Caco-2 (cell line): Measurements from ENCODE around the gene ETFA. TPM values are rescaled to one million over a fixed set of nuclear protein-coding genes. Genes with fewer than 3 reads are reported as not detected.
"Not testable (repeated sequence)": the region's sequence is repeated elsewhere in the genome, so short reads cannot be mapped to it uniquely, and the experiment has no call there.

Experiments
- BruUV-seq: library from RNA; stranded (reverse); fragments of 400-500 nt; replicated peaks from 2 replicates; lab custom pipeline; 2021; lab: Mats Ljungman, UMichigan
- CTCF ChIA-PET: fragments of 300-600 bp; sonication (Branson Sonifier 250); formaldehyde crosslinking; loops from one replicate; lab custom pipeline; 2022; ENCODE audit warnings: antibody characterized with exemption; lab: Charles Lee
- POLR2A ChIA-PET: fragments of 300-600 bp; sonication (Branson Sonifier 250); formaldehyde crosslinking; loops from one replicate; lab custom pipeline; 2022; ENCODE audit warnings: antibody characterized with exemption; lab: Charles Lee
- DNase-seq, 2 experiments: peaks; one replicate each; pipeline versions ENCODE4 v3.0.0 to v3.0.0-alpha.2; 2020 to 2022
- H3K27me3 ChIP-seq: replicated peaks from 2 replicates; pipeline ENCODE4 v1.6.0; 2011; ENCODE audit warnings: low read length; ENCODE audit not compliant: control insufficient read depth, insufficient read depth
- H3K36me3 ChIP-seq: 2 replicates; pipeline ENCODE4 v1.5.1; 2011; ENCODE audit warnings: low read length; ENCODE audit not compliant: control insufficient read depth, insufficient read depth
- H3K4me1 ChIP-seq: fragments of 250-450 bp; sonication (Bioruptor Pico); 2 replicates; pipeline ENCODE4 v1.5.1; 2020; ENCODE audit warnings: mild to moderate bottlenecking
- H3K4me3 ChIP-seq: 2 replicates; pipeline ENCODE4 v1.5.1; 2011; ENCODE audit warnings: low read depth, mild to moderate bottlenecking, control low read depth, low read length
- H3K9me3 ChIP-seq: fragments of 250-450 bp; sonication (Bioruptor Pico); 2 replicates; pipeline ENCODE4 v1.5.1; 2020; ENCODE audit warnings: mild to moderate bottlenecking, moderate library complexity
- H3K27ac Mint-ChIP-seq: one replicate; pipeline ENCODE4 v1.8.0; 2022; ENCODE audit warnings: mixed read lengths; ENCODE audit not compliant: unreplicated experiment
- H3K27me3 Mint-ChIP-seq: one replicate; pipeline ENCODE4 v1.8.0; 2022; ENCODE audit warnings: mixed read lengths; ENCODE audit not compliant: insufficient read depth, unreplicated experiment
- H3K36me3 Mint-ChIP-seq: one replicate; pipeline ENCODE4 v1.8.0; 2022; ENCODE audit warnings: mild to moderate bottlenecking, mixed read lengths; ENCODE audit not compliant: insufficient read depth, unreplicated experiment
- H3K4me1 Mint-ChIP-seq: one replicate; pipeline ENCODE4 v1.8.0; 2022; ENCODE audit warnings: low read depth, mixed read lengths; ENCODE audit not compliant: unreplicated experiment
- H3K4me3 Mint-ChIP-seq: one replicate; pipeline ENCODE4 v1.8.0; 2022; ENCODE audit warnings: mild to moderate bottlenecking, moderate library complexity, mixed read lengths; ENCODE audit not compliant: unreplicated experiment
- H3K9me3 Mint-ChIP-seq: one replicate; pipeline ENCODE4 v1.8.0; 2022; ENCODE audit warnings: mixed read lengths; ENCODE audit not compliant: unreplicated experiment
- CTCF ChIP-seq, 2 experiments: fragments of 200-600 bp in 1 of 2; IDR thresholded peaks; 1 replicate in 1 of 2; 2 replicates in 1 of 2; pipeline versions ENCODE4 v1.5.1 to v1.8.0; 2011 to 2022; ENCODE audit warnings: antibody characterized with exemption in 1 of 2, control low read depth in 1 of 2, inconsistent platforms in 1 of 2, low read depth in 1 of 2, low read length in 1 of 2, mild to moderate bottlenecking in 1 of 2, moderate library complexity in 1 of 2; ENCODE audit not compliant: insufficient read depth in 1 of 2, severe bottlenecking in 1 of 2, unreplicated experiment in 1 of 2
- intact Hi-C: fragments of 100-400 bp; cut with micrococcal nuclease; formaldehyde crosslinking; loops from one replicate; pipeline ENCODE4 v1.10.0; 2022; ENCODE audit not compliant: unreplicated experiment
- total RNA-seq: library from RNA; stranded (reverse); gene quantifications from 2 replicates; pipeline ENCODE4 v1.2.3, GENCODE V29; 2022

Gene ETFA
- total RNA-seq, 1 experiment from 2014 or later, result 260 TPM

GRCh38 chr15:76270876-76271275 lies 40.4 kb downstream of the ETFA start:
- H3K4me3 Mint-ChIP-seq, result no peak overlapping the region
- H3K4me1 Mint-ChIP-seq, result no peaks in the 10 kb centered on the region
- H3K9me3 ChIP-seq, result peaks cover 8% of the 10 kb centered on the region; the same call in 1 of the 2 replicates
- H3K4me1 ChIP-seq, result no peaks in the 10 kb centered on the region
- CTCF ChIA-PET, result interaction anchor here (0.7 kb wide), 1 partner anchor 85 kb away, joined by 7 read pairs; no protein-coding TSS in a partner anchor
- H3K27ac Mint-ChIP-seq, result no peak overlapping the region
- peaks cover 58% of the 10 kb centered on the region for H3K36me3 Mint-ChIP-seq
- H3K27me3 ChIP-seq, result no peaks in the 10 kb centered on the region
- peaks cover 2% of the 10 kb centered on the region; the same call in 1 of the 2 replicates for H3K36me3 ChIP-seq
- DNase-seq, result no peak
- POLR2A ChIA-PET, result no interaction called here
- no peak overlapping the region for H3K4me3 ChIP-seq
- BruUV-seq, result no TSS peak
- peaks cover 14% of the 10 kb centered on the region for H3K9me3 Mint-ChIP-seq
- no peak for TF ChIP-seq CTCF (IDR thresholded peaks at IDR 0.05; ENCODE audit: insufficient read depth in 1 of 2, low read depth in 1 of 2, low read length in 1 of 2, severe bottlenecking in 1 of 2, unreplicated experiment in 1 of 2)
- no peaks in the 10 kb centered on the region for H3K27me3 Mint-ChIP-seq
- intact Hi-C loops, result no loop called here

- H3K27ac Mint-ChIP-seq, result no peak overlapping the region
- Histone ChIP-seq H3K4me3 (no peak overlapping the region), H3K9me3 (peaks cover 22% of the 10 kb centered on the region; the same call in 1 of the 2 replicates), H3K36me3 (peaks cover 2% of the 10 kb centered on the region; the same call in 1 of the 2 replicates), H3K27me3 (no peaks in the 10 kb centered on the region), H3K4me1 (no peaks in the 10 kb centered on the region)
- H3K4me1 Mint-ChIP-seq, result no peaks in the 10 kb centered on the region
- no peak for DNase-seq
- H3K9me3 Mint-ChIP-seq, result peaks cover 37% of the 10 kb centered on the region
- ChIA-PET CTCF (no interaction called here), POLR2A (no interaction called here)
- no peak overlapping the region for H3K4me3 Mint-ChIP-seq
- no TSS peak for BruUV-seq
- intact Hi-C loops, result no loop called here
- H3K36me3 Mint-ChIP-seq, result peaks cover 81% of the 10 kb centered on the region
- H3K27me3 Mint-ChIP-seq, result no peaks in the 10 kb centered on the region
- no peak for TF ChIP-seq CTCF (IDR thresholded peaks at IDR 0.05; ENCODE audit: insufficient read depth in 1 of 2, low read depth in 1 of 2, low read length in 1 of 2, severe bottlenecking in 1 of 2, unreplicated experiment in 1 of 2)
Measured at GRCh38 chr15:76267077-76267476, 44.2 kb downstream of the ETFA start.

DNA sequence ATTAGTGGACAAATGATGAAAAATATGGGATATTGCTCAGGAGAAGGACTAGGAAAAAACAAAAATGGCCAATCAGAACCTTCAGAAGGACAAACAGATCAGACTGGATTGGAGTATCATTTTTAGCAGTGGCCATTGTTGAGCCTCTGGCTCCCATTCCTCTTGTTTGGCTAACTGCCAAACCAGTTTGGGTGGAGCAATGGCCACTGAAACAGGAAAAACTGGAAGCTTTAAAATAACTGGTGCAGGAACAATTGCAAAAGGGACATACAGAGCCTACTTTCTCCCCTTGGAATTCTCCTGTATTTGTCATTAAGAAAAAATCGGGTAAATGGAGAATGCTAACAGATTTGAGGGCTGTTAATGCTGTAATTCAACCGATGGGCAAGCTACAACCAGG lies 45.5 kb downstream of the ETFA start:
- POLR2A ChIA-PET, intact Hi-C loops, CTCF ChIA-PET, BruUV-seq, H3K4me3 Mint-ChIP-seq, H3K36me3 ChIP-seq, H3K4me3 ChIP-seq, H3K4me1 Mint-ChIP-seq, DNase-seq, H3K27ac Mint-ChIP-seq, H3K4me1 ChIP-seq, H3K27me3 ChIP-seq, H3K27me3 Mint-ChIP-seq: not testable (repeated sequence)
- peaks cover 22% of the 10 kb centered on the region; the same call in 1 of the 2 replicates for H3K9me3 ChIP-seq
- peaks cover 91% of the 10 kb centered on the region for H3K36me3 Mint-ChIP-seq
- H3K9me3 Mint-ChIP-seq, result peaks cover 41% of the 10 kb centered on the region
